NT2/D1 (cell line): ENCODE measurements around the gene WFDC11.

Experiments used
- DNase-seq: peaks from one replicate; pipeline ENCODE4 v3.0.0-alpha.2; 2011; ENCODE audit warnings: low read depth, low spot score
- H3K27me3 ChIP-seq: 2 replicates; pipeline ENCODE4 v1.6.0; 2011; ENCODE audit warnings: mild to moderate bottlenecking; ENCODE audit not compliant: insufficient read length, insufficient read depth
- H3K36me3 ChIP-seq: 2 replicates; pipeline ENCODE4 v1.6.1; 2011; ENCODE audit warnings: mild to moderate bottlenecking, low read length, mixed read lengths; ENCODE audit not compliant: insufficient read depth, insufficient read length
- H3K4me1 ChIP-seq: 2 replicates; pipeline ENCODE4 v1.5.1; 2011; ENCODE audit not compliant: insufficient read depth, insufficient read length
- H3K4me3 ChIP-seq: 2 replicates; pipeline ENCODE4 v1.5.1; 2011; ENCODE audit warnings: low read depth; ENCODE audit not compliant: insufficient read length
- H3K9ac ChIP-seq: 2 replicates; pipeline ENCODE4 v1.6.0; 2011; ENCODE audit warnings: low read depth; ENCODE audit not compliant: insufficient read length
- H3K9me3 ChIP-seq: 2 replicates; pipeline ENCODE4 v1.5.1; 2011; ENCODE audit warnings: mild to moderate bottlenecking, low read length; ENCODE audit not compliant: insufficient read depth
- SUZ12 ChIP-seq: IDR thresholded peaks from 2 replicates; pipeline ENCODE4 v1.6.1; 2011; ENCODE audit not compliant: insufficient read length, insufficient read depth; ENCODE audit errors: extremely low read depth
- YY1 ChIP-seq: IDR thresholded peaks from 2 replicates; pipeline ENCODE4 v1.6.1; 2011; ENCODE audit not compliant: insufficient read length, insufficient read depth
- ZNF274 ChIP-seq: IDR thresholded peaks from 2 replicates; pipeline ENCODE4 v1.6.1; 2011; ENCODE audit warnings: mild to moderate bottlenecking, low read depth, low read length

Gene WFDC11

GRCh38 chr20:45617591-45617990 is 52.4 kb downstream of the WFDC11 start:
- H3K27me3 ChIP-seq = no peaks in the 10 kb centered on the region
- no peaks in the 10 kb centered on the region for H3K36me3 ChIP-seq

DNA sequence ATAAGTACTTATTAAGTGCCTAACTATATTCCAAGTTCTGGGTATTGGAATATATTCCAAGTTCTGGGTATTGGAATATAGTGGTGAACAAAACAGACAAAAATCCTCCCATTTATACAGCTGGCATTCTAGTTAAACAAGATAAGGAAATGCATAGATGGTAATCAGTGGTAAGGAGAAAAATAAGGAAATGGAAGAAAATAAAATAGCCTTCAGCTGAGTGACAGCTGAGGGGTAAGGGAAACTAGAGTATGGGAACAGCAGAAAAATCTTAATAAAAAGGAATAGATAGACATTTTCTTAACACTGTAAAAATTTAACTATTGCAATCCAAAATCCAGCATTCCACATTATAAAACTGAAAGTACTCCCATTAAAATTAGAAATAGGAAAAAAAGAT is 57.7 kb downstream of the WFDC11 start:
- DNase-seq = no peak
- Histone ChIP-seq H3K9ac (no peak overlapping the region), H3K27me3 (no peaks in the 10 kb centered on the region), H3K4me1 (no peaks in the 10 kb centered on the region), H3K9me3 (peaks cover 6% of the 10 kb centered on the region; the same call in 1 of the 2 replicates), H3K36me3 (no peaks in the 10 kb centered on the region), H3K4me3 (no peak overlapping the region)
- TF ChIP-seq YY1 (no peak), SUZ12 (no peak)

More at GRCh38 chr20:45617591-45617990, 52.4 kb downstream of the WFDC11 start:
- no peak for DNase-seq
- Histone ChIP-seq H3K4me1 (no peaks in the 10 kb centered on the region), H3K9me3 (no peaks in the 10 kb centered on the region), H3K9ac (no peak overlapping the region), H3K4me3 (no peak overlapping the region)
- TF ChIP-seq YY1 (no peak), ZNF274 (no peak)

- Histone ChIP-seq H3K36me3 (no peaks in the 10 kb centered on the region), H3K4me1 (no peaks in the 10 kb centered on the region), H3K9ac (no peak overlapping the region), H3K4me3 (no peak overlapping the region), H3K9me3 (peaks cover 16% of the 10 kb centered on the region), H3K27me3 (no peaks in the 10 kb centered on the region)
- DNase-seq = no peak
- TF ChIP-seq YY1 = no peak
Measured at GRCh38 chr20:45611054-45611453, 59.0 kb downstream of the WFDC11 start.

DNA sequence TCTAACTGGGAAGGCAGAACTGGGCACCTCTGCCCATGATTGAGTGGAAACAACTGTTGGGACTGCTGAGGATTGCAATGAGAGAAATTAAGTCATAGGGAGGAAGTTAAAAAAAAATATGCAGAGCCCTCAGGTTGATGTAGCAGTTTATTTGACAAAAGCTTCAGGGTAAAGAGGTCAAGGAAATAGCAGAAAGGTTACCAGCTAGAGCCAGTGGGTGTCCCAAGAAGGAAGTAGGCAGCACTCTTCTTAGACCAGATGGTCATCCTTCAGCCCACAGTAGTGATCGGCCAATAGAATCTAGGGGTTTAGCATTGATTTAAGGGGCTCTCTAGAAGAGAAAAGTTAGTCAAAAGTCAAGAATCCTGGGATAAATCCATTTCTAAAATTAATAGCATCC is 62.2 kb downstream of the WFDC11 start:
- Histone ChIP-seq H3K9me3 (peaks cover 26% of the 10 kb centered on the region), H3K4me1 (no peaks in the 10 kb centered on the region), H3K36me3 (no peaks in the 10 kb centered on the region), H3K9ac (no peak overlapping the region), H3K27me3 (no peaks in the 10 kb centered on the region), H3K4me3 (no peak overlapping the region)
- DNase-seq = no peak
- TF ChIP-seq SUZ12 = no peak
- TF ChIP-seq ZNF274 = no peak
- TF ChIP-seq YY1 = no peak
